T follicular helper cell (primary cell): Measurements from ENCODE around the gene LPCAT3.
A peak's percentile ranks its signal among the peaks of the same experiment; 100 is the strongest.

Experiments used
- DNase-seq: peaks from one replicate; pipeline ENCODE4 v3.0.0-alpha.2; 2020; ENCODE audit warnings: low read depth

The LPCAT3 gene

DNA sequence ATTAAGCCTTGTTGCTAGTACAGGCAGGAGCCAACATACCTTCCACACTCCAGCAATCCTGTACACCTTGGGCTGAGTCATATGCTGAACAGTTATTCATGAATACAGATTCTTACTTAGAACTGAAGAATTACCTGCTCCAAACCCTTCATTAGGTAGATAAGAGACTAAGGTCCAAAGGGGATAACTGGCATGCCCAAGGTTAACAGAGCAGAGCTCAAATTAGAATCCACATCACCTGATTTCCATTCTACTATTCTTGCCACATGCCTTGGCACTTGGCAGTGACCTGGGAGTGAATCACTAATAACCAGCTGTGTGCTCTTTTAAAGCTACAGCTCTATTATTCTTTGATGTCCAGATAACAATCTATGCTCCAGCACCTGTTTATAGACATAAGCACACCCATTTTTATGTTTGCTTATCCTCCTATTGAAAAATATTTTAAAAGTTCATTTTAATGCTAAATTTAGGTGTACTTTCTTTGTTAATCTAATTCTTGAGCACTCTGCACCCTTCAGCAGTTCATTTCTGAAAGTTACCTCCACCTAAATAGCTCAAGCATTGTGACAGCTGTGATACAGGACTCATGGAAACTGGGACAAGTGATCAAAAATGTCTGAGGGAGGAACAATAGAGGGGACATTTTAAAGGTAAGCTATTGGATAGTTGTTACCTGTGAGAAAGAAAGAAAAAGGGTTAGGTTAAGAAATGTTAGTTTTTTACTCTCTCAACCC, 19.4 kb downstream of the LPCAT3 start:
- DNase-seq: no peak

DNA sequence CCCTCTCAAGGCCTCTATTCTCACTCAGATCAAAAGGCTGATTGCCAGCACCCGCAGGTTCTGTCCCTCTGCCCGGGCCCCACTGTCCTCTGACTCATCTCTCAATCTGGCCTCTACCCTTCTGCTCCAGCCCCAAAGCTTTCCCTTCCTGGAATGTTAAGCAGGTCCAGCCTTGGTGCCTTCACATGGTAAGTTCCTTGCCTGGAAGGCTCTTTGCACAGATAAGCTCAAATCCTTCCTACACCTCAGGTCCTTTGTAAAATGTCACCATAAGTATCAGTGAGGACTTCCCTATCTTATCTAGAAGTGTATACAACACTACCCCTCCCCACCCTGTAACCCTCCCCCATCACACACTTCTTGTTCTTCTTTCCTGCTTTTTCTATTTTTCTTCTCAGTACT, 22.2 kb downstream of the LPCAT3 start:
- DNase-seq: no peak

DNA sequence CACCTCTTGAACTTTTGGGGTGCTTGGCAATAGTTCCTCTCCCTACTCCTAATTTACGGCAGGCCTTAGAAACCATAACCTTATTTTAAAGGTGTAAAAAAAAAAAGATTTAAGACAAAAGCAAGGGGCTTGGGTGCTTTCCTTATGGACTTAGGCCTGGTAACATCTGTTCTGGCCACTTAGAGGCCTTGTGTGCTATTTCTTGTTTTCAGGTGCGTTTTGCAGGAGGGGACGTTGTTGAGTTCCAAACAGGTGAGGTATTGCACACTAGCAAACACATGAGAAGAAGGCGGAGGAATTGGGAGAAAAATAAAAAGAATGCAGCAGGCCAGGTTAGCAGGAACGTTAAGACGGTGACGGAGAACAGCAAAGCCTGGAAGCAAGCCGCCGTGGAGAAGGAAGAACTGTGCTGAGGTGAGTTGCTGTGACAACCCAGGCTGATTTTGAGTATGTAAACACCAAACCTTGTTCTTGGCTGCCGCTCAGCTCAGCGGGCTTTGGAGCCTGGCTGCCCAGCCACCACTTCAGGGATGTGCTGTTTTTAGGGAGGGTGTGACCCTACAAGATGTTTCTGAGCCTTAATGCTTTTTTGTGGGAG, 30.2 kb downstream of the LPCAT3 start:
- DNase-seq: no peak

DNA sequence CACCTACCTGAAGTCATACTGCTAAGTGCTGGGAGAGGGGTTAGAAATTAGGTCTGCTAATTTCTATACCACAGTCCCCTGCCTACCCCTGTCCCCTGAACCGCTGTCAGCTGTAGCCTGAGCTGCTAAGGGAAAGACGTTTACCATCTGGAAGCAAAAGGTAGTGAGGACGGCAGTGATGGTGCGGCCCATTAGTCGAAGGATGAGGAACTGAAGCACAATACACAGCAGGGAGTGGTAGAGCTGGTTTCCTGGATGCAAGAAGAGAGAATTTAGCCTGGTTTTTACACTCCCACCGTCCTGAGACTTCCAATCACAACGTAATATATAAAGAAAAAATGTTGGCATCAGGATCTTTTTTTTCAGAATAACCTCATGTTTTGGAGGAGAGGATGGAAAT, 35.7 kb downstream of the LPCAT3 start:
- no peak for DNase-seq

DNA sequence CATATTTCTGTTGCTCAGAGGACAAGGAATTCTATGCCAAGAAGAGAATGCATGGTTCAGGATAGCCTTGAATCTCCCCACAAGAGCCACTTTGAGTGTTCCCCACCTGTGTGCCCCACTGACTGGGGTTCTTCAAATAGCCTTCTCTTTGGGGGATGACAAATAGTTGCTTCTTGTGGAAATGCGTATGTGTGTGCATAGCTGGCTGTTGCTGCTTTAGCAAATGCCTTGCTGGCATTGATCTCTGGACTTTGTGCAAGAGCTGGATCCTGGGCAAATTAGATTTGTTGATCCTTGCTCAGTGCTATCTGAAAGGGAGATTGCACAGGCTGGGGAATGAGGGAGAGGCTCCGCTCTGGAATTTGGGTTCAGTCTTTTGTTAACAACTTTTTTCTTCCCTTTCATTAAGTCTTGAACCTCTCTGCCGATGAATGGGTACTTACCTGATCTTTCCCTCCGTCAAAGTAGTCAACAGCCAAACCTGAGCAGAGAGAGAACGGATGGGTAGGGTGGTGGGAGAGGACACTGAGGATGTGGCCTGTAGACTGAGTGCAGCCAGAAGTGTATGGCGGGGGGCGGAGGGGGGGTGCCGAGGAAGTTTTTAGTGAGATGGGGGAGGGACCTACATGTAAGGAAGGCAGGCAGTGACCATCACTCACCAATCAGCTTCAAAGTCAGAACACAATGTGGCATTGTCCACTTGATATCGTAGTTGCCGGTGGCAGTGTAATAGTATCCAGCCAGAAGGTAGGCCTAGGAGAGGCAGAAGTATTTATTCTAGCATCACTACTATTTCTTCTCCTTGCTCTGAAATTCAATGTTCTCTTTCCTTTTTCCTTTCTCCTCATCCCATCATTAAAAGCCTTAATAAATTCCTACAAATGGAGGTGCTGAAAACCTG, 36.9 kb downstream of the LPCAT3 start:
- no peak for DNase-seq

DNA sequence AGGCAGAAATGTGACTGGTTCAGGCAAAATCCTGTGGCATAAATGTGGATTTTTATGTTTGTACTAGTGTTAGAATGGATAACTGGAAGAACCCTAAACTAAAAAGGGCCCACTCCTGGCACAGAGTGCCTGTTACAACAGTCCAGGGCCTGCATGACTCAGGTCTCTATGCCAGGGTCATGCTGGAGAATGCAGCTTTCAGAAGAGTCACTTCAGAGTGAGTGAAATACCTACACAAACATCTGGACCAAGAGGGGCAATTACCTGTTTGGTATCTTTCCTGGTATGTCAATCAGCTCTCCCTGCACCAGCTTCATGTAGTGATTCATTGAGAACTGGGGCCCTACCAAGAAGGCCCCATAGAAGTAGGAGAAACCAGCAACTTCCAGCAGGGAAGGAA, 37.5 kb downstream of the LPCAT3 start:
- DNase-seq: no peak

DNA sequence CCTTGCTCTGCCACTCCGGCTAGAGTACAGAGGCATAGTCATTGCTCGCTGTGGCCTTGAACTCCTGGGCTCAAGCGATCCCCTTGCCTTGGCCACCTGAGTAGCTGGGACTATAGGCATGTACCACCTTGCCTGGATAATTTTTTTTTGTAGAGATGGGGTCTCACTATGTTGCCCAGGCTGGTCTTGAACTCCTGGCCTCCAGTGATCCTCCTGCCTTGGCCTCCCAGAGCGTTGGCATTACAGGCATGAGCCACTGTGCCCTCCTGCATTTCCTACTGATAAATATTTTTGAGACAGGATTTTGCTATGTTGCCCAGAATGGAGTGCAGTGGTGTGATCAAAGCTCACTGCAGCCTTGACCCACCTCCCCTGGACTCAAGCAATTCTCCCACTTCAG, 38.2 kb downstream of the LPCAT3 start:
- DNase-seq: no peak

- no peak for DNase-seq
Measured at GRCh38 chr12:6979453-6979852, 38.8 kb downstream of the LPCAT3 start.

- DNase-seq: no peak
Measured at GRCh38 chr12:6979021-6979420, 39.3 kb downstream of the LPCAT3 start.

DNA sequence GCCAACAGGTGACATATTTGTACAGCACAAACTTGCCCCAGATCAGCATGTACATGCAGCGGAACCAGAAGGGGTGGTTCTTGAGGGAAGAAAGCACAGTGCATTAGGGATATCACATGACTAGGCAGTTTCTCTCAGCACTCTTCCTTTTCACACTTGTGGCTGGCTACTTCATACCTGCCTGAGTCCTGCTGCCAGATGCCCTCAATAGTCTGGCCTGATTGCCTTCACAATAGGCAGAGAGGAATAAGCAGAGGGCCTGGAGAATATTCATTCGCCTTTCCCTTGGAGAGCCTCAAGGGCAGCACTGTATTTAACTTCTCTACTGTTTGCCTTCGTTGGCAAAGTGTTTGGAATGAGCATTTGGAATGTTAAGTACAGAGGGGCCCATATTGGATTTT, 39.7 kb downstream of the LPCAT3 start:
- no peak for DNase-seq

GRCh38 chr12:6978188-6978587, 40.1 kb downstream of the LPCAT3 start:
- DNase-seq: no peak

DNA sequence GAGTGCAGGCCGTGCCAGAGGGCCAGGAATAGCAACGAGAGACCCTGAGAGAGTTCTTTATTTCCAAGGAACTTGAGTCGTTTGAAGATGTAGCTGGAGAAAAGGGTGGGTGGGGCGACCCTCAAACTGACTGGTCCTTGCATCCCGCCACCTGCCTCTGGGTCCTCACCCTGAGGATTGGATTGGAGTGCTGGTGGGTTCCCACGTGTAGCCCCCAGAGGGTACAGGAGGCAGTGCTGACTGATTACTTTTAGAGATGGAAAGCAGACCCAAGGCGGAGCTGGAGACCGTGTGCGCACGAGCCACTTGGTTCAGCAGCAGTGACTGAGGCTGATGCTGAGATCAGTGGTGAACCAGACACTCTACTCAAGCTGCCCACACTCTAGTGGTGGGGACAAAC, 40.6 kb downstream of the LPCAT3 start:
- DNase-seq: no peak

- DNase-seq: no peak
Measured at GRCh38 chr12:6975297-6976032, 42.8 kb downstream of the LPCAT3 start.

- DNase-seq: no peak
Measured at GRCh38 chr12:6974180-6974579, 44.1 kb downstream of the LPCAT3 start.

GRCh38 chr12:6970096-6970527, 48.2 kb downstream of the LPCAT3 start:
- no peak for DNase-seq

DNA sequence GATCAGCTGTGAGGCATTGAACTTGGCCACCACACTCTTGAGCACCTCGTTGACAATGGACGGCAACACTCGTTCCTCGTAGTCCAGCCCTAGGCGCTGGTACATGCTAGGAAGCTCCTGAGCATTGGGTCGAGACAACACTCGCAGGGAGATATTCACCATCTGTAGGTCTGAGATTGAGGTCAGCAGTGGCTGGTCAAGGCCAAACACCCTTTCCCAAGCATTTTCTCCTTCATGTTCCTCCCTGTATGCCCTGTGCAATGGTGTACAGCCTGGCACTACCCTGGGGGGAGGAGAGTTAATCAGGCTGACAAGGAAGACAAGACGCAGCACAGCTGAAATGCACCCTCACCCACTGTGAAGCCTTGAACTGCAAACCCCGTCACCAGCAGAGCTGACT, 49.9 kb downstream of the LPCAT3 start:
- DNase-seq: no peak

DNA sequence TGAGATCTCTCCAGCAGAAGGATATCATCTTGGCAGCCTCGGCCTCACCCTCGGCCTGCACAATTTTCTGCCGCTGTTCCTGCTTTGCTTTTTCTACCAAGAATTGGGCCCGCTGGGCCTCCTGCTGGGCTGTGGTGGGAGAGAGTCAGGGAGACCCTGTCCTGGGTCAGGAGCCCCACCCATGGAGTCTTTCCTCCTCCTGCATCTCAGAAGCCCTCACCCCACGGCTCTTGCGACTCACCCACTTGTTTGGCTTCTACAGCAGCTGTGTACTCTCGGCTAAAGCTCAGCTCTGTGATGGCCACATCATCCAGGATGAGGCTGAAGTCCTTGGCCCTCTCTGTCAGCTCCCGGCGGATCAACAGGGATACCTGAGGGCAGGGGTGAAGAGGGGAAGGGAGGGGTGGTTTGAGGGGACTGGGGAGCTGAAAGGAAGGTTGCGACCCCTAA, 50.6 kb downstream of the LPCAT3 start:
- no peak for DNase-seq

DNA sequence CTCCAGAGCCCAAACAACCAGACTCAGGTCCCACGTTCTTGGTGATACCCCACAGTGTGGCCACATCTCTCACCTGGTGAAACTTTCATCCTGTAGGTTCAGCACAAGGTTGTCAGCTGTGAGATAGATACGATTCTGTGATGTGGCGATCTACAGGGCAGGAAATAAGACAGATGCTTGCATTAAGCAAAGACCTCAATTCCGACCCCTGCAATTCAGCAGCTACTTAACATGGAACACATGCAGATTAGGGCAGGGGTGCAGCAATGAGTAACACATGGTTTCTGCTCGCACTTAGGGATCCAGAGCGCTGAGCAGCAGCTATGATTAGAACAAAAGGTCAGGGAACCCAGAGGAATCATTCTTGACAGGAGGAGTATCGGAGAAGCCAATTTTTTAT, 51.9 kb downstream of the LPCAT3 start:
- no peak for DNase-seq

- DNase-seq: no peak
Measured at GRCh38 chr12:6965714-6966113, 52.6 kb downstream of the LPCAT3 start.

GRCh38 chr12:6965026-6965661, 53.1 kb downstream of the LPCAT3 start:
- DNase-seq: peak; percentile 83

- DNase-seq: no peak
Measured at GRCh38 chr12:6964605-6965025, 53.7 kb downstream of the LPCAT3 start.
